Fibroblast of skin of left quadriceps (primary cell): ENCODE data around the gene C9orf43.
"Not testable (repeated sequence)": the region's sequence is repeated elsewhere in the genome, so short reads cannot be mapped to it uniquely, and the experiment has no call there.

Source experiments
- DNase-seq, 2 experiments: peaks; one replicate each; pipeline ENCODE4 v3.0.0-alpha.2; 2013; ENCODE audit warnings: low read depth in 2 of 2

Gene C9orf43

GRCh38 chr9:113417370-113417769 lies 6.8 kb downstream of the C9orf43 start:
- no peak for DNase-seq

- DNase-seq: no peak
Measured at GRCh38 chr9:113421726-113422125, 11.2 kb downstream of the C9orf43 start.

DNA sequence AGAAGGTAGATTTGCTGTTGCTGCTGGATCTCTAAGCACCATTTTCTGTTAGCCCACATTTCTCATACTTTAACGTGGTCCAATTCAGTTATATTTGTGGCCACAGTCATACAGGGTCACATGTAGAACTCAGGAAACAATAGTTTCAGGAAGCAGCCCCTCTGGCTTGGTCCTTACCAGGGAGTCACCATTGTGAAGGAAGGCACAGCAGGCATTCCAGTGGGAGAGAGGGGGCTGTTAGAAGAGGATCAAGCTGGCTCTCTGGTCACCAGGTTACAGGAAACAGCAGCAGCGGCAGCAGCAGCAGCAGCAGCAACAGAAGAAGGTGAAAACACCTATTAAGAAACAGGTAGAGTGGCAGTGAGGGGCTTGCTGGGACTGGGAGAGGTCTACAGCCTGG lies 14.5 kb downstream of the C9orf43 start:
- DNase-seq: no peak

DNA sequence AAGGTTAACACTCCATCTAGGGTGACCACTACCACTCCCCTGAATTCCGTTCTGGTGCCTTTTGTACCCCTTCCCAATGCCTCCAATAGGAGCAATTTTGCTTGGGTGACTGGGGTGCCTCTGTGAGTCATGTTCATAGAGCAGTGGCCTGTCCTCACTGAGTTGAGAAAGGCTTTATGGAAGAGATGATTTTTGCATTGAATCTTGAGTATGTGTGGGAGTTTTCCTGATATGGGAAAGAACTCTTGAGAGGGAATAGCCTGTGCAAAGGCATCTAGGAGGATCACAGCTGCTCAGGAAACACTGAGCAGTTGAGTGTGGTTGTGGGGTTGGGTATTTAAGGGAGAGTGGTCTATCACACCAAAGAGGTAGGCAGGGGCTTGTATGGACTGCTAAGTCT lies 16.2 kb downstream of the C9orf43 start:
- no peak for DNase-seq

DNA sequence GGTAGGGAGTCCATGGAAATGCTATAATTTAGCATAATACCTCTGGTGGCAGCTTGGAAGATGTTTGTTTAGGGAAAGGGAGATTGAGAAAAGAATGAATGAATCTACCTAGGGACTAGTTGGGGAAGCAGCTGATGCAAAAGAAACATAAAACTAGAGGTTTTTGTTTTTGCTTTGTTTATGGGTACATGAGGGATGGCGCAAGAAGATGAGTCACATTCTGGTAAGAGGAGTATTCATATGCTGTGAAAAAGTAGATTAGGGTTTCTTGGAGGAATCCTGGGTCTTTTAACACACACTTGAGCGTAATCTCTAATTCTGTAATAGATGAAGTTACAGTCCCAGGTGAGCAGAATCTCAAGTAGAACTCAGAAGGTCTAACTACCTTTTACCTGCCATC lies 17.1 kb downstream of the C9orf43 start:
- no peak for DNase-seq

GRCh38 chr9:113428062-113428615 lies 17.6 kb downstream of the C9orf43 start:
- no peak for DNase-seq

GRCh38 chr9:113431191-113431590 lies 20.6 kb downstream of the C9orf43 start:
- DNase-seq: no peak

- no peak for DNase-seq
Measured at GRCh38 chr9:113436728-113437515, 26.4 kb downstream of the C9orf43 start.

GRCh38 chr9:113437716-113438115 lies 27.2 kb downstream of the C9orf43 start:
- not testable (repeated sequence) for DNase-seq

- no peak for DNase-seq
Measured at GRCh38 chr9:113444736-113445135, 34.2 kb downstream of the C9orf43 start.

GRCh38 chr9:113446323-113446740 lies 35.8 kb downstream of the C9orf43 start:
- peak; percentile 20 to 30 for DNase-seq

GRCh38 chr9:113449376-113449775 lies 38.8 kb downstream of the C9orf43 start:
- no peak for DNase-seq

DNA sequence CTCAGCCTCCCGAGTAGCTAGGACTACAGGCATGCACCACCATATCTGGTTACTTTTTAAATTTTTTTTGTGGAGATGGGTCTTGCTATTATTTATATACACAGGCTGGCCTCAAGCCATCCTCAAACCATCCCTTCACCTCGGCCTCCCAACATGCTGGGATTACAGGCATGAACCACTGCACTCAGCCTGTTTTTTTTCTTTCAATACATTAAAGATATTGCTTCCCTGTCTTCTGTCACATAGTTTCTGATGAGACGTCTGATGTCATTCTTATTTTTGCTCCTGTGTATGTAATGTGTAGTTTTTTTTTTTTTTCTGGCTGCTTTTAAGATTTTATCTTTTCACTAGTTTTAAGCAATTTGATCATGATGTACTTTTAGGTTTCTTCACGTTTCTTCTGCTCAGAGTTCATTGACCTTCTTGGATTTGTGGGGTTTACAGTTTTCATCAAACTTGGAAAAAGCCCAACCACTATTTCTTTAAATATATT lies 41.6 kb downstream of the C9orf43 start:
- DNase-seq: no peak

DNA sequence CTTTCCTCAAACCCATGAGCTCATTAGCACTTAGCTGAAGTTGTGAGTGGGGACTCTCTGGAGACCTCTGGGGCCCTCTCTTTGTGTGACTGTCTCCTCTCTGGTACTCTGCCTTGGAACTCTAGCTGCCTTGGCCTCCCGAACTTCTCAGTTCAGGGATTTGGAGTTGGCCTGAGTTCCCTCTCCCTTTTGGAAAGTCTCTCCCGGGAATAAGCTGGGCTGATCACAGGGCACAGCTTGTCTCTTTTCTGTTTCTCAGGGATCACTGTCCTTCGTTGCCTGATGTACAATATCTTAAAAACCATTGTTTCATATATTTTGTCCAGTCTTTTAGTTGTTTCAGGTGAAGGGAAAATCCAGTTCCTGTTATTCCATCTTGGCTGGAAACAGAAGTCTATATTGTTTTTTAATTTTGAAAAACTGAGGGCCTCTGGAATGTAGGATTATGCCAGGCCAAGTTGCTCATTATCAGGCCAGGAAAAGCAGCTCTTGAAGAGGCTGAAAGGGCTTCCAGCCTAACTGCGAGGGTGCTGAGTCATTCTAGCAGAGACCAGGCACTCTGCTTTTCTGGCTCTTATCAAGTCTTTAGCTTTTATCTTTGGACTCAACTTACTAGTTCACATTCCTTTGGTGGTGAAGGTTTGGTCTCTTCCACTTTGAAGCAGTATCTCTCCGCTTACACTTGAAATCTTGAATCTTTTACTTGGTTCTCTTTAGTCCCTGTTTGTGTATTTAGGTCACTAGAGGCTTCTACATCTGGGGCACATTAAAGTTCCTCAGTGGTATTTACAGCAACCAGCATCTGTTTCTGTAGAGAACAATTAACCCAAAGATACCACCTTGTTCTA lies 44.6 kb downstream of the C9orf43 start:
- DNase-seq: peak; percentile 65 to 67

DNA sequence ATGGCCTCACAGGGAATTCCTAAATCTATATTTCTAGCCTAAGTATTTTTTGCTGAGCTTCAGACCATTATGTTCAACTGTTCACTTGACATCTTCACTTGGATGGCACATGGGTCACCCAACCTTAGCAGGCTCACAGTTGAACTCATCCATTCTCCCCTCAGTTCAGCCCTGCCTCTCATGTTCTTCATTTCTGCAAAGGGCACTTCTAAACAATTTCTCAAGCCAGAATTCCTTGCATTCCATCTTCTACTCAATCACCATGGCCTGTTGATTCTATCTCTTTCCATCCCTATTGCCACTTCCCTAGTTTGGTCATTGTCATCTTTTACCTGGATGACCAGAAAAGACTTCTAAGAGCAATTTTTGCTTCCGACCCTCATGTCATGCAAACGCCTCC lies 45.7 kb downstream of the C9orf43 start:
- no peak for DNase-seq

- no peak for DNase-seq
Measured at GRCh38 chr9:113461285-113461684, 50.7 kb downstream of the C9orf43 start.

- DNase-seq: no peak
Measured at GRCh38 chr9:113461943-113462342, 51.4 kb downstream of the C9orf43 start.

DNA sequence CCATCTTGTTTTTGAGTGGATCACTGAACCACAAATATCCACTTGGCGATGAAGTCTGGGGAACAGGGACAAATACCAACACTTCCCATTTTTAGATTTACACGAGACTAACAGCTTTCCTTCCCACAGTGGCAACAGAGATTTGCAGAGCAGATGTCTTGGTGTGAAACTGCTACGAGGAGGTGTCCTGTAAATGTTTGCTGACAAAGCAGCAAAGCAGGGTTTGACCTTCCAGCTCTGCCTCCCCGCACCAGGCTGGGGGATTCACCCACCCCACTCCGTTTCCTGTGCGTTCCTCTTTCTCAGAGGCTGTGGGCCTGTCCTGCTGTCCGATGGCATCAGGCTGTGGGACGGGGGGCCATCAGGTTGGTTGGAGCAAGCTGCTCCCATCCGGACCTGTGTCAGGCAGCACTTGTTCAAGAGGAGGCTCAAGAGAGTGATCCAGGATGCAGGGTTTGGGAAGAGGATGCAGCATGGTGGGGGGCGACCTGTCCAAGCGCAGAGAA lies 52.3 kb downstream of the C9orf43 start:
- DNase-seq: no peak

DNA sequence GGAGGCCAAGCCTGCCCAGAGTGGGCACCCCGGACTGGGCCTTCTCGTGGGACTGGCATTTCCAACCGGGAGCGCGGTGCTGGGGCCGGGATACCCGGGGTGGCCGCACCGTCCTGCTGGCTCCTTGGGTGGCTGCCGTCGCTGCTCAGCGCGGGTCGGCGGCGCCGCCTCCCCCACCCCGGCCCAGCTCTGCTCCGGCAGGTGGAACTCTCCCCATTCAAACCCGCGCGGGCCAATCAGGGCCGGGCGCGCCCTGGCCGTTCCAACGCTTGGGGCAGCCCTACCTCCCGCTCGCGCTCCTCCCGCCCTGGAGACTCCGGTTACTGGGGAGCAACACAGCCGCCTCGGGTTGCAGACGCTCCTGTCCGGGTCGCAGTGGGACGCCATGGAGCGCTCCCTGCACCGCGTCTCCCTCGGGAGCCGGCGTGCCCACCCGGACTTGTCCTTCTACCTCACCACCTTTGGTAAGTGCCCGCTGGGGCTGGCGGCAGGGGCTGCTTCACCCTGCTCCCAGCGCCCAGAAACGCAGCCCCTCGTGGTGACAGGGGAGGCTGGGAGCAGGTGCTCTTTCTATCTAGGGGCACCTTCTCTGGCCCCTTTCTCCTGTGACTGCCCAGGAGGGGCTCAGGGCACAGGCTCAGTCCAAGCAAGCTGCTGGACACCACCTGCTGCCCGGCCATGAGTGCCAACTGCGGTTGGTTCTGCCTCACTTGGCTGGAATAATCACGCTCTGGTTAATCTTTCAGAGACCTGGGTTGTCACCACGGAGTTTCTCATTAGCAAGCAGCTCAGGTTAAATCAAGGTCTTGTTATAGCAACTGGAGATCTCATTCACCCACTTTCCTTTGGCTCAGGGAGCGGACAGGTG lies 53.1 kb downstream of the C9orf43 start, which contains the start of gene RGS3:
Gene RGS3 (plus strand): TSS at position 310 of the 868 bp plus-strand sequence. CDS start 76 bp downstream, at position 386.
- no peak for DNase-seq

DNA sequence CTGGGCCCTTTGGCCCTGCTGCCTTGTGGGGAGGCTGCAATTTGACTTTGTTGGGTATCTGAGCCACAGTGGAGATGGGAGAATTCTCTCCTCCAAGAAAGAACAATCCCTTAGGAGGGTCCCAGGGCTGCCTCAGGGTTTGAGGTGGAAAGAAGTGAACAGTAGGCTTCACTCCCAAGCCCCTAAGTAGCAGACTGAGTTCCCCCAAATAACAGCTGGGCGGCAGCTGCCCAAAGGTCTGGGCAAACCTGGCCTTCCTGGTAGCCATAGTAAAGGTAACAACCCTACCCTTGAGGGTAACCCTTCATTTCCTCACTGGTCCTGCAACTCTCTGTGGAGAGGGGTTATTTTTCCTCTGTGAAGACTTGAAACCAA lies 53.7 kb downstream of the C9orf43 start:
- DNase-seq: no peak

- no peak for DNase-seq
Measured at GRCh38 chr9:113465599-113466140, 55.1 kb downstream of the C9orf43 start.
